HG02938 (cell line): ENCODE data around the gene TGFB1.
"Not testable (repeated sequence)": the region's sequence is repeated elsewhere in the genome, so short reads cannot be mapped to it uniquely, and the experiment has no call there.

Experiments used
- ATAC-seq: cut with Tn5 transposase; IDR thresholded peaks from one replicate; pipeline ENCODE4 v1.9.1; 2021; ENCODE audit warnings: mild to moderate bottlenecking, moderate library complexity; ENCODE audit not compliant: unreplicated experiment

TGFB1 gene

DNA sequence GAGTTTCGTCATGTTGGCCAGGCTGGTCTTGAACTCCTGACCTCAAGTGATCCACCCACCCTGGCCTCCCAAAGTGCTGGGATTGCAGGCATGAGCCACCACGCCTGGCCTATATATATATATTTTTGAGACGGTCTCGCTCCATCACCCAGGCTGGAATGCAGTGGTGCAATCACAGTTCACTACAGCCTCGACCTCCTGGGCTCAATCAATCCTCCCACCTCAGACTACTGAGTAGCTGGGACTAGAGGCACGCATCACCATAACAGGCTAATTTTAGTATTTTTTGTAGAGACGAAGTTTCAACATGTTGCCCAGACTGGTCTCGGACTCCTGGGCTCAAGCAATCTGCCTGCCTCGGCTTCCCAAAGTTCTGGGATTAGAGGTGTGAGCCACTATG lies 6.8 kb downstream of the TGFB1 start:
- not testable (repeated sequence) for ATAC-seq

DNA sequence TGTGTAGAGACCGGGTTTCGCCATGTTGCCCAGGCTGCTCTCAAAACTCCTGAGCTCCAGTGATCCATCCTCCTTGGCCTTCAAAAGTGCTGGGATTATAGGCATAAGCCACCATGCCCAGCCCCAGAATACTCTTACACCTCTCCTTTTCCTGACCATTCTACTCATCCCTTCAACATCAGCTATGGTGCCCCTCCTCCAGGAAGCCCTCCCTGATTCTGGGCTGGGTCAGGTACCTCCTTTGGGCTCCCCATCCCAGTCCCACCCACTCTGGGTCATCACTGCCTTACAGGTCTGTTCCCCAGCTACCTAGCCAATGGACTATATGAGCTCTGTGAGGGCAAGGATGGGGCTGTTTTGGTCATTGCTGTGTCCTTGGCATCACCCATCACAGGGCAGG lies 9.6 kb downstream of the TGFB1 start:
- no peak for ATAC-seq

GRCh38 chr19:41341669-41342490 lies 11.8 kb downstream of the TGFB1 start:
- no peak for ATAC-seq

GRCh38 chr19:41339936-41340335 lies 13.8 kb downstream of the TGFB1 start:
- ATAC-seq: no peak

DNA sequence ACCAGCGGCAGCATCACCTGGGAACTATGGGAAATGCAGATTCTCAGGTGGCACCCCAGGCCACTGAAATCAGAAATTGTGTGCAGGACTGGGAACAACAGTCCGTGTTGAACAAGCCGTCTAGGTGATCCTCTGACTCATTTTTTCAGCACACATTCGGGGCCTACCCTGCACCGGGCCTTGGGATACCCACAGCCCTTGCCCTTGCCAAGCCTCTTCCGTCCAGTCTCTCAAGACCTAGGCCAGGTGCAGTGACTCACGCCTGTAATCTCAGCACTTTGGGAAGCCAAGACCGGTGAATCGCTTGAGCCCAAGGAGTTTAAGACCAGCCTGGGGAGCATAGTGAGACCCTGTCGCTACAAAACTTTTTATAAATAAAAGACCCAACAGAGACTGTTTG lies 18.3 kb downstream of the TGFB1 start:
- no peak for ATAC-seq

- no peak for ATAC-seq
These were observed 18.9 kb downstream of the TGFB1 start for GRCh38 chr19:41334793-41335192.

DNA sequence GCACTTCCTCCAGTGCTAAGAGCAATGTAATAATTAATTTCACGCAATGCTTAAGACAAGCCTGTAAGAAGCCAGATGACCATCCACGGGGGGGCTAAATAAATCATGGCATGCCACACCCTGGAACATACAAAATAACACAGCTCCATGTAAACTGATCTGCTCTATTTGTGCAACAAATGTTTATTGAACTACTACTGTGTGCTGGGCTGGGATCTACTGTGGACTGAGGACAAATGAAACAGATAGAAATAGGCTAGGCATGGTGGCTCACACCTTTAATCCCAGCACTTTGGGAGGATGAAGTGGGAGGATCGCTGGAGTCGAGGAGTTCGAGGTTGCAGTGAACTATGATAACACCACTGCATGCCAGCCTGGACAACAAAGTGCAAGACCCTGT lies 21.3 kb downstream of the TGFB1 start:
- ATAC-seq: no peak

DNA sequence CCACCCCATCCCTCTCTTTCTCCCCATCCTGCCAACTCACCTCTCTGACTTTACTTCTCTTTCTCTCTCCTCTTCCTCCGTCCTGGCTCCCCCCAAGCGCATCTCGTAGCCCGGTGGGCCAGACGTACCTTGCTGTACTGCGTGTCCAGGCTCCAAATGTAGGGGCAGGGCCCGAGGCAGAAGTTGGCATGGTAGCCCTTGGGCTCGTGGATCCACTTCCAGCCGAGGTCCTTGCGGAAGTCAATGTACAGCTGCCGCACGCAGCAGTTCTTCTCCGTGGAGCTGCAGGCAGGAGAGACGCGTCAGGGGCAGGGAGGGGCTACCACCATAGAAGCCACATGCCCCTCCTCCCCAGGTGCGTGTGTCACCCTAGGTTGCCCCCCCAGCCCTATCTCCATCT lies 21.7 kb downstream of the TGFB1 start:
- no peak for ATAC-seq

DNA sequence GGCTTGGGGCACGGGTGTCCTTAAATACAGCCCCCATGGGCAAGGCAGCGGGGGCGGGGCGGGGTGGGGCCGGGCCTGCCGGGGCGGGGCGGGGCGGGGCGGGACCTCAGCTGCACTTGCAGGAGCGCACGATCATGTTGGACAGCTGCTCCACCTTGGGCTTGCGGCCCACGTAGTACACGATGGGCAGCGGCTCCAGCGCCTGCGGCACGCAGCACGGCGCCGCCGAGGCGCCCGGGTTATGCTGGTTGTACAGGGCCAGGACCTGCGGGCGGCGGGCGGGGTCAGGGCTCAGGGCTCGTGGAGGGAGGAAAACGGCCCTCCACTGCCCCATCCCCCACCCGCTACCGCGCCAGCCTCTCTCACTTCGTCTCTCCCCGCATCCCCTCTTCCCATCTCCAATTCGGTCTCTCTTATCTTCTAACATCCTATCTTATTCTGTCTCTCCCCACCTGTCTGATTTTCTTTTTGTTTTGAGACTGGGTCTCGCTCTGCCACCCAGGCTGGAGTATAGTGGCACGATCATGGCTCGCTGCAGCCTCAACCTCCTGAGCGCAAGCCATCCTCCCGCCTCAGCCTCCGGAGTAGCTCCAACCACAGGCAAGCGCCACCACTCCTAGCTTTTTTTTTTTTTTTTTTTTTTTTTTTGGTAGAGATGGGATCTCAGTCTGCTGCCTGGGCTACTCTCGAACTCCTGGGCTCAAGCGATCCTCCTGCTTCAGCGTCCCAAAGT lies 22.6 kb downstream of the TGFB1 start:
- ATAC-seq: no peak

DNA sequence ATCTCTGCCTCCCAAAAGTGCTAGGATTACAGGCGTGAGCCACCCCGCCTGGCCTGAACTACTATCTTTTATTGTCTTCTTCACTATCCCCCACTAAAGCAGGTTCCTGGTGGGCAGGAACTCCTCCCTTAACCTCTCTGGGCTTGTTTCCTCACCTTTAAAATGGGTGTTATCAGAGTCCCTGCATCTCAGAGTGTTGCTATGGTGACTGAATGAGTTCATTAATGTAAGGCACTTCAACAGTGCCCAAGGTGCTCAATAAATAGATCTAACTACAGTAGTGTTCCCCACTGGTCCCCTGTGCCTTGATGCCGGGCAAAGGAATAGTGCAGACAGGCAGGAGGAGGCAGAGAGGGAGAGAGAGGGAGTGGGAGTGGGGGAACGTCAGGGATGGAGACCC lies 23.2 kb downstream of the TGFB1 start:
- ATAC-seq: no peak

DNA sequence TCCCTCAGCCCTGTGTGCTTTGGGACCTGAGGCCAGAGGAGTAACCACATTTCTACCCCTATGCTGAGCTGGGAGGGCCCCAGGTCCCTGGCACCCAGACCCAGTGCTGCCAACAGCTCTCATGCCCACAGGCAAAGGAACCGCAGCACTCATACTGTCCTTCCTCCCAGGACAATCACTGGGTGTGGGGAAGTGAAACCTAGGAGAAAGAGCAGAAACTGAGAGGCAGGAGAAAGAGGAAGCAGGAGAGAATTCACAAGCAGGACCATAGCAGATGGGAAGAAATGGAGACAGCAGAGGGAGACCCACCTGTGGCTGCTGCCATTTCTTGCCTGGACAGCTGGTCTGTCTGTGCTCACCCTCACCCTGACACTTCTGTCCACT lies 24.9 kb downstream of the TGFB1 start:
- ATAC-seq: no peak

GRCh38 chr19:41328157-41328841 lies 25.4 kb downstream of the TGFB1 start:
- peak; percentile 16 for ATAC-seq

DNA sequence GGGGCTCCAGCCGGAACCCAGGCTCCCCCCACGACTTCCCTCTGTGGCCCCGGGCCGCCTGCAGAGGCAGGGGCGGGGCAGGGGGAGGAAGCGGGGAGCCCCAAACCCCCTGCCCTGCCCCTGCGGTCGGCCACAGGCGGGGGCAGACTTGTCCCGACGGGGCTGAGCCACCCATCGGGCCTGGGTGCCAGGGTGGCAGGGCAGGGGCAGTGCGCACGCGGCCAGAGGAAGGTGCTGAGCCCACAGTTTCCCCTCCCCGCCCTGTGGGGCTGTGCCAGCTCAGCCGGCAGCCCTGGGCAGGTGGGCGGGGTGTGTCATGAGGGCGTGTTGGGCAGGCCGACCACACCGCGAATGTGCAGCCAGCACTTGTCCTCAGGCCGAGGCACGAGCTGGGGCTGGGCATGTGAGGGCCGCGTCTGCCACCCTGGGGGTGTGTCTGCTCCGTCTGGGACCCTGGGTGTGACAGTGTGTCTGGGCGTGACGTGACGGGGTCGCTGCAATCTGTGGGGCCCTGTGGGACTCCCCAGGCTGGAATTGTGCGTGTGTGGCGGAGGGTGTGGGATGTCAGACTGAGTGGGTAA lies 26.1 kb downstream of the TGFB1 start:
- ATAC-seq: peak; percentile 40

DNA sequence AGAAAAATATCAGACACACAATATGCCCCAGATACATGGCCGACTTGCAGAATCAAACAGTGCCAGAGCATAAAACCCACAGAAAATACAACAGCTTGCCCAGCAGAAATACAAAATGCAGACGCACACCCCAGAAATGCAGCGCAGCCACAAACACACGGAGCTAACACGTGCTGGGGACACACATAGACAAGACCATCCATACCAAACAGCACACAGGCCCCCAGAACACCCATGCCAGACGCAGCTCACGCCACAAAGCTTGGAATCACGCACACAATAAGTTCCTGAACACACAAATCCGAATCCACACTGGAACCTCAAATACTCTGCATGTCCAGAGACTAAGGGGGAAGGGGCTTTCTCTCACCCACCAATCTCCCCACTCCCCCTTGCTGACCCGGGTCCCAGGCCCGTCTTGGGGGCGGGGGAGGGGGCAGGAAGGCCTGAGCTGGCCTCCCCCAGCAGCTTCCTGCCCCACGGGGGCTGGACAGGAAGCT lies 26.6 kb downstream of the TGFB1 start:
- ATAC-seq: peak; percentile 17

GRCh38 chr19:41325947-41326706 lies 27.6 kb downstream of the TGFB1 start:
- ATAC-seq: no peak

- no peak for ATAC-seq
These were observed 28.1 kb downstream of the TGFB1 start for GRCh38 chr19:41325640-41325946.

- ATAC-seq: no peak
These were observed 28.6 kb downstream of the TGFB1 start for GRCh38 chr19:41324921-41325639.

GRCh38 chr19:41324231-41324702 lies 29.5 kb downstream of the TGFB1 start:
- ATAC-seq: no peak

DNA sequence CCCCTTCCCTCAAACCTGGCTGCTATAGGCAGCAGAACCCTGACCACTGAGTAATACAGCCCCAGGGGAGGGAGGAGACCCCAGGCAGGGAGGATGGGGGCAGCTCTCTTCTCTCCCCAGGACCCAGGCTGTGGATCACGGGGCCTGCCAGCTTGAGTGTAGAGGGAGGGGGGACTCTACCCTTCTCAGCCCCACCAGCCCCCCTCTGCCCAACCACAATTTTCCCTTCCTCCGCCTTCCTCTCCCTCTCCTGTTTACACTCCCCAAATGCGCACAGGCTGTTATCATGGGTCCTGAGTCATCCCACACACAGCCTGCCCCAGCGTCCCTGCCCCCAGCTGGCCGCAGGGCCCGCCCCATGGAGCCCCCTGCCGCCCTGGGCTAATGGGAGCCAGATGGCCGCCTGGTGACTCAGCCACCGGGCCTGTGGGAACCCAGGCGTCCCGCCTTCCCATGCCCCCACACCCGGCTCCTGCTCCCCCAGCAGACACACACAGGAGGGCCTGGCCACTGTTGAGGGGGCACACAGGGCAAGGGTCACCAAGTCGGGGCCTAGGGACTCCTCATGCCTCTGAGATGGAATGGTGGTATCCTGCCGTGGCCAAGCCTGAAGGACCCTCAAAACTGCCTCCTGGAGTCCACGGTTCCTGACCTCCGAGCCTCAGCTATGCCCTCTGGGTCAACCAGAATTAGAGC lies 30.1 kb downstream of the TGFB1 start:
- no peak for ATAC-seq
